ENCODE results near the gene UBXN11.
"Not testable (repeated sequence)": the region's sequence is repeated elsewhere in the genome, so short reads cannot be mapped to it uniquely, and the experiment has no call there.

UBXN11 gene

GRCh38 chr1:26335774-26336476 is 29.5 kb upstream of the UBXN11 start:
- DNase-seq = no peak

- DNase-seq = not testable (repeated sequence)
Observed at GRCh38 chr1:26333312-26333711, 26.9 kb upstream of the UBXN11 start.

DNA sequence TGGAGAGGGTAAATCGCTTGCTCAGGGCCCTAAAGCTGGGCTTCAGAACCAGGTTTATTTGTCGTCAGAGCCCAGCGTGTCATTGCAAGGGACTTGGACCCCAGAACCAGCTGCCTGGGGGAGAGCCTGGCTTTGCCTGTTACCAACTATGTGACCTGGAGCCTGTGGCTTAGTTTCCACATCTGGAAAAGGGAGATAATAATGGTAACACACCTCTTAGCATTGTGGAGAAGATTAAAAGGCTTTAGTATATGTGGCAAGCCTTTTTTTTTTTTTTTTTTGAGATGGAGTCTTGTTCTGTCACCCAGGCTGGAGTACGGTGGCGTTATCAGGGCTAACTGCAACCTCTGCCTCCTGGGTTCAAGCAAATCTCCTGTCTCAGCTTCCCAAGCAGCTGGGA is 23.8 kb upstream of the UBXN11 start:
- no peak for DNase-seq

DNA sequence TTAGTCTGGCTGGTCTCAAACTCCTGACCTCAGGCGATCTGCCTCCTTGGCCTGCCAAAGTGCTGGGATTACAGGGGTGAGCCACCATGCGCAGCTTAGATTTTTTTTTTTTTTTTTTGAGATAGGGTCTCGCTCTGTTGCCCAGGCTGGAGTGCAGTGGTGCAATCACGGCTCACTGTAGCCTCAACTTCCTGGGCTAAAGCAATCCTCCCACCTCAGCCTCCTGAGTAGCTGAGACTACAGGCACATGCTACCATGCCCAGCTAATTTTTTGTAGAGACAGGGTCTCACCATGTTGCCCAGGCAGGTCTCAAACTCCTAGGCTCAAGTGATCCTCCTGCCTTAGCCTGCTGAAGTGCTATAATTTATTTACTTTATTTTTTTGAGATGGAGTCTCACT is 22.9 kb upstream of the UBXN11 start:
- DNase-seq = not testable (repeated sequence)

- DNase-seq = no peak
Observed at GRCh38 chr1:26328597-26328996, 22.2 kb upstream of the UBXN11 start.

DNA sequence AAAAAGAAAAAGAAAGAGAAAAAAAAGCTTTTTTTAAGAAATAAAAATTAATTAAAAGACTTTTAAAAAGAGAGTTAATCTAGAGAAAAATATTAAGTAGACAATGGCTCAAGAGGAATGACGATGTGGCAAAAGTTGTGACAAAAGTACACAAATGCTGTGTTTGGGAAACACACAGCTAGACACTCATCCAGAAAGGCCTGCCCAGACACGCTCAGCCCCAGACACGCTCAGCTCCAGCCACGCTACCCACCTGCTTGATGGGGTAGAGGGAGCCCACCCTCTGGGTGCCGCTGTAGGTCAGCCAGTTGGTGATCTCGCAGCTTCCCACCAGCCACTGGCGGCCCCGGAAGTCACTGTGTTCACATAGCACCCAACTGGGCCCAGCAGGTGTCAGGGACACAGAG is 21.5 kb upstream of the UBXN11 start:
- DNase-seq = no peak

- DNase-seq = no peak
Observed at GRCh38 chr1:26324550-26324949, 18.1 kb upstream of the UBXN11 start.

DNA sequence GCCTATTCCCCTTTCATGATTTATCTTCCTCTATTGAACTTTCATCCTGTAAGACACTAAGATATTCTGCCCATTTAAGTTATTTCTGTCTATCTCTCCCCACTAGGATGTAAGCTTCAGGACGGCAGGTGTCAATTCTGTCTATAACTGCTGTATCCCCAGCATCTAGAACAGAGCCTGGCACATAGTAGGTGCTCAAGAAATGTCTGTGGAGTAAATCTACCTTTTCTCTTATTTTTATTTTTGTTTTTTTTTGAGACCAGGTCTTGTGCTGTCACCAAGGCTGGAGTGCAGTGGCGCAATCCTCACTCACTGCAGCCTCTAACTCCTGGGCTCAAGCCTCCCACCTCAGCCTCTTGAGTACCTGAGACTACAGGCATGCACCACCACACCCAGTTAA is 16.9 kb upstream of the UBXN11 start:
- no peak for DNase-seq

- no peak for DNase-seq
Observed at GRCh38 chr1:26322042-26322331, 15.6 kb upstream of the UBXN11 start.

- DNase-seq = peak; percentile 100
Observed at GRCh38 chr1:26321315-26322041, 15.0 kb upstream of the UBXN11 start.

DNA sequence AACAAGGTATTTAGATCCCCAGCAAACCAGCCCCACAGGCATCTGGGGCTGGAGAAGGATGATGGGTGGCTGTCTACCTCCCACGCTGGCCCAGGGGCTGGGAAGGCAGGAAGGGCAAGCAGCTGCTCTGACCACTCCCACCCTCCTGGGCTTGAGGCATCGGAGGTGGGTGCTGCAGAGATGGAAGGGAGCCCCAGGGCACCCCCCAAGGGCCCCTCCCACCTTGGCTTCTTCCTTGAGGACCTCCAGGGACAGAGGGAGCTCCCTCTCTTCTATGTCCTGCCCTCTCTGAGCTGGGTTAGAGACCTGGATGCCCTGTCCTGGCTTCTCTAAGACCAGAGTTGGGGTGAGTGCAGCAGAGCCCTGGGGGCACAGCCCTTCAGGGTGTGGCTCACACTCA is 14.5 kb upstream of the UBXN11 start:
- DNase-seq = peak; percentile 68

DNA sequence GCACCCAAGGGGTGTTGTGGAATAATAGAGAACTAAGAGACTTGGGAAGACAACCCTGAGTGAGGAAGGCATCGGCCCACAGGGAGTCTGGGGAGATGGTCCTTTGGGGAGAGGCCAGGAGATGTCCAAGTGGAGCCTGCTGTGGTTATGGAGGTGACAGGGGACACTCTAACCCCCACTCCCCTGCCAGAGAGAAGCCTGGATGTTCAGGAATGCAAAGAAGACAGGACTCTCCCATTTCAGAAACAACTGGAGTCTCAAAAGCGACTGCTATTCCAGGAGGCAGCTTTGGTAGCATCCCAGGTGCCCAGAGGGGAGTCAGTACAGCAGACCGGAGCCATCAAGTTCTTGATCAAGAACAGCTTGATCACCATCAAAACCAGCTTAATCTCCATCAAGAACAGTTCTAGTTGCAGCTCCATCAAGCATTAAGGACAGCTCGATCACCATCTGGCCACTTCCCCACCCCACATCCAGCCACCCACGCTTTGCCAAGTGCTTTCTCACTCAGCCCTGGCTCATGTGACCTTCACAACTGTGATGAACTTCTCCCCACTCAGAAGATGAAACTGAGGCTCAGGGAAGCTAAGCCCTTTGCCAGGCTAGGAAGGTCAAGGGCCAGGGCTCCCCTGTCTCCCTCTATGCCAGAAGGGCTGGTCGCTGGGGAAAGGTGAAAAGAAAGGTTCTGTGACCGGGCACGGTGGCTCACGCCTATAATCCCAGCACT is 12.1 kb upstream of the UBXN11 start:
- peak; percentile 78 for DNase-seq

DNA sequence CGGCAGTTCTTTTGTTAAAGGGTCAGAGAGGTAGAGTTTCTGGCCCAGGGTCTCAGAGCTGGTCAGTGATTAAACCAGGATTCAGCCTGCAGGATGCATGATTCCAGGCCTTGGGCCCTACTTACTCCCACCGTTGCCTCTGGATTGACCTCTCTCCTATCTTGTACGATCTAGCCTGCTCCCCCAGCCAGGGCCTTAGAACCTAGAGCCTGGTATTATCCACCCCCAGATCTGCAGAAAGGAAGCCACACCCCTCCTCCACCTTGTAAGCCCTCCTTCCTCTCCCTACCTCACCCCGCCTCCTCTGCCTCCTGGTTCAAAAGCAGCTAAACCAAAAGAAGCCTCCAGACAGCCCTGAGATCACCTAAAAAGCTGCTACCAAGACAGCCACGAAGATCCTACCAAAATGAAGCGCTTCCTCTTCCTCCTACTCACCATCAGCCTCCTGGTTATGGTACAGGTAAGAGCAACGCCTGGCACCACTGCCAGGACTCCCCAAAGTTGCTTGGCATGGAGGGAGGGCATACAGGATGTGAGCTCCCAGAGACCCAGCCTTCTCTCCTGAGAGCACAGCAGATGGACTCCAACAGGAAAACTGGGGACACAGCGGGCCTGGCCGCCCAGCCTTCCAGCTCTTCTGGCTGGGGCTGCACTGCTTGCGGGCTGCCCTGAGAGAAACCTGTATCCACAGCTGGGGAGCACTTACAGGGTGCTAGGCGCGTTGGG is 11.3 kb upstream of the UBXN11 start, which contains the start of gene CD52:
CD52 (plus strand) TSS at position 347 of the 726 bp plus-strand sequence; CDS start at position 407, 60 bp downstream.
- DNase-seq = peak; percentile 83

DNA sequence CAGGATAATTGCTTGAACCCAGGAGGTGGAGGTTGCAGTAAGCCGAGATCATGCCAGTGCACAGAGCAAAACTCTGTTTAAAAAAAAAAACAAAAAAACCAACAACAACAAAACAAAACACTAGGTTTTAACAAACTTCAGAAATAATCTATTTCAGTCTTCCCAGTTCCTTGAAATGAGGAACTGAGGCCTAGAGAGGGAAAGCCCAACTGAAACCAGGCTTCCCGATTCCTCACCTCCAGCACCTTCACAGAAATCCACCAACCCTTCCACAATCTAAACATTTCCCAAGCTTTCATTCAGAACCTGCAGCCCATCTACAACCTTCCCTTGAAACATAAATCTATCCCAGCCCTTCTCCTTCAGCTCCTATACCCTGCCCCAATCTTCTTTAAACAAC is 10.7 kb upstream of the UBXN11 start:
- DNase-seq = no peak

GRCh38 chr1:26315874-26316850 is 9.7 kb upstream of the UBXN11 start:
- no peak for DNase-seq

GRCh38 chr1:26314501-26314900 is 8.1 kb upstream of the UBXN11 start:
- DNase-seq = no peak

GRCh38 chr1:26307966-26308899 is 1.8 kb upstream of the UBXN11 start:
- not testable (repeated sequence) for DNase-seq

DNA sequence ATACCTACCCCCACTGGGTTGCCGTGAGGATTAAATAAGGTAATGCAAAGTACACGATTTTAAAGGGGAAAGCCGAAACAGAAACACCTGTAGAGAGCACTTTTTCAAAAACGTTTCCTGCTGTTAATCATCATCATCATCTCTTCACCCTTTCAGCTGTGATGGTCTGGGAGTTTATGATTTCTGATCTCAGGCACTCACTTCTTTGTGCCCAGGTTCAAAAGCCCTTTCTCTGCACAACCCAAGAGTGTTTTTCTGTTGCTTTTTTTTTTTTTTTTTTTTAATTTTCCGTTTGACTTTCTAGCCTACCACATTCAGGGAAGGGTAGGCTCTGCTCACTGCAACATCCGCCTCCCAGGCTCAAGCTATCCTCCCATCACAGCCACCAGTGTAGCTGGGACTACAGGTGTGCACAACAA is 936 bp upstream of the UBXN11 start:
- no peak for DNase-seq

GRCh38 chr1:26305667-26306289 is 658 bp downstream of the UBXN11 start:
- DNase-seq = no peak

- no peak for DNase-seq
Observed at GRCh38 chr1:26302733-26303405, 3.6 kb downstream of the UBXN11 start.
